H1 (cell line): ENCODE data around the gene LURAP1L. TPM values are rescaled to one million over a fixed set of nuclear protein-coding genes. Genes with fewer than 3 reads are reported as not detected.

ENCODE experiments used
- CTCF ChIA-PET: fragments of 300-600 bp; sonication (Branson Sonifier 250); formaldehyde crosslinking; loops from one replicate; lab custom pipeline; 2021; ENCODE audit not compliant: partially characterized antibody; lab: Charles Lee
- POLR2A ChIA-PET: fragments of 300-600 bp; sonication (Branson Sonifier 250); formaldehyde crosslinking; loops from one replicate; lab custom pipeline; 2021; ENCODE audit warnings: inconsistent platforms; ENCODE audit not compliant: partially characterized antibody; lab: Charles Lee
- DNase-seq, 2 experiments: peaks; one replicate each; pipeline versions ENCODE4 v3.0.0 to v3.0.0-alpha.2; 2010 to 2022; ENCODE audit warnings: low spot score in 2 of 2, low read depth in 1 of 2, mixed read lengths in 1 of 2
- FAIRE-seq: peaks from 2 replicates; lab custom pipeline; 2011; peaks lifted over from hg19 to GRCh38; lab: Jason Lieb, UNC
- H2AFZ ChIP-seq: 2 replicates; pipeline ENCODE4 v1.8.1; 2012; ENCODE audit warnings: low read length, inconsistent platforms
- H2AK5ac ChIP-seq: 2 replicates; pipeline ENCODE4 v1.6.1; 2013; ENCODE audit warnings: low read depth, low read length
- H2BK120ac ChIP-seq: replicated peaks from 2 replicates; pipeline ENCODE3; 2013; ENCODE audit warnings: low read depth, low read length, inconsistent platforms
- H2BK12ac ChIP-seq: 2 replicates; pipeline ENCODE4 v1.6.1; 2013; ENCODE audit warnings: low read depth, low read length
- H2BK15ac ChIP-seq: 2 replicates; pipeline ENCODE4 v1.6.1; 2013; ENCODE audit warnings: low read length
- H2BK20ac ChIP-seq: 2 replicates; pipeline ENCODE4 v1.6.1; 2013; ENCODE audit warnings: low read length
- H2BK5ac ChIP-seq: 2 replicates; pipeline ENCODE4 v1.6.1; 2013; ENCODE audit warnings: low read depth, low read length
- H3K14ac ChIP-seq: 2 replicates; pipeline ENCODE4 v1.6.1; 2013; ENCODE audit warnings: inconsistent platforms; ENCODE audit not compliant: insufficient read length
- H3K18ac ChIP-seq: 2 replicates; pipeline ENCODE4 v1.6.1; 2013; ENCODE audit warnings: low read length; ENCODE audit errors: extremely low read depth
- H3K23ac ChIP-seq: 2 replicates; pipeline ENCODE4 v1.6.1; 2013; ENCODE audit warnings: inconsistent platforms; ENCODE audit not compliant: insufficient read length
- H3K23me2 ChIP-seq: 2 replicates; pipeline ENCODE4 v1.6.1; 2013; ENCODE audit warnings: low read depth, low read length
- H3K27ac ChIP-seq: 2 replicates; pipeline ENCODE4 v1.6.1; 2011; ENCODE audit warnings: low read depth, low read length, inconsistent platforms
- H3K27me3 ChIP-seq, 4 experiments: replicated peaks in 1 of 4; 1 replicate in 1 of 4; 2 replicates in 3 of 4; pipeline versions ENCODE4 v1.6.1 to v1.8.1; 2011 to 2013; ENCODE audit warnings: low read length in 3 of 4, mild to moderate bottlenecking in 3 of 4, inconsistent platforms in 2 of 4, mixed read lengths in 2 of 4, moderate library complexity in 1 of 4; ENCODE audit not compliant: control insufficient read depth in 3 of 4, insufficient read depth in 3 of 4; ENCODE audit errors: extremely low read depth in 1 of 4
- H3K36me3 ChIP-seq, 4 experiments: 2 replicates each; pipeline versions ENCODE4 v1.6.1 to v1.8.1; 2011 to 2013; ENCODE audit warnings: mild to moderate bottlenecking in 4 of 4, low read length in 3 of 4, moderate library complexity in 2 of 4, control low read depth in 1 of 4, inconsistent platforms in 1 of 4; ENCODE audit not compliant: insufficient read depth in 4 of 4, control insufficient read depth in 2 of 4
- H3K4ac ChIP-seq: replicated peaks from 2 replicates; pipeline ENCODE3; 2013; ENCODE audit warnings: low read length, low read depth, mixed read lengths, inconsistent platforms; ENCODE audit not compliant: insufficient read length
- H3K4me1 ChIP-seq, 4 experiments: replicated peaks in 1 of 4; 1 replicate in 1 of 4; 2 replicates in 3 of 4; pipeline versions ENCODE4 v1.6.1 to v1.8.1; 2011 to 2013; ENCODE audit warnings: low read length in 3 of 4, inconsistent platforms in 2 of 4, mixed read lengths in 1 of 4; ENCODE audit not compliant: insufficient read depth in 4 of 4, control insufficient read depth in 3 of 4
- H3K4me2 ChIP-seq, 2 experiments: 2 replicates each; pipeline versions ENCODE4 v1.6.1 to v1.8.1; 2011 to 2013; ENCODE audit warnings: low read depth in 2 of 2, low read length in 2 of 2, control low read depth in 1 of 2, inconsistent platforms in 1 of 2, mild to moderate bottlenecking in 1 of 2; ENCODE audit not compliant: insufficient read depth in 1 of 2
- H3K4me3 ChIP-seq, 4 experiments: fragments of 200-600, 300-600 bp in 1 of 4; sonication (generic), shearing (Covaris generic), sonication (Bioruptor Twin) in 1 of 4; 2 replicates each; pipeline versions ENCODE4 v1.5.1 to v1.8.1; 2011 to 2016; ENCODE audit warnings: low read length in 4 of 4, low read depth in 3 of 4, control low read depth in 2 of 4, inconsistent platforms in 2 of 4, mild to moderate bottlenecking in 2 of 4, mixed read lengths in 1 of 4, moderate library complexity in 1 of 4; ENCODE audit not compliant: insufficient read depth in 2 of 4; ENCODE audit errors: extremely low read depth in 1 of 4
- H3K56ac ChIP-seq: replicated peaks from 2 replicates; pipeline ENCODE3; 2013; ENCODE audit warnings: low read depth, mild to moderate bottlenecking, mixed read lengths, low read length, inconsistent platforms; ENCODE audit not compliant: insufficient read length
- H3K79me1 ChIP-seq: 2 replicates; pipeline ENCODE4 v1.6.1; 2013; ENCODE audit warnings: low read depth, low read length, control low read depth
- H3K79me2 ChIP-seq, 2 experiments: 2 replicates each; pipeline versions ENCODE4 v1.6.1 to v1.8.1; 2012 to 2013; ENCODE audit warnings: low read length in 2 of 2, mild to moderate bottlenecking in 2 of 2, inconsistent platforms in 1 of 2; ENCODE audit not compliant: insufficient read depth in 2 of 2, control insufficient read depth in 1 of 2
- H3K9ac ChIP-seq, 4 experiments: replicated peaks in 1 of 4; 1 replicate in 1 of 4; 2 replicates in 3 of 4; pipeline versions ENCODE4 v1.6.1 to v1.8.1; 2011 to 2013; ENCODE audit warnings: low read depth in 3 of 4, low read length in 3 of 4, control low read depth in 2 of 4, mild to moderate bottlenecking in 2 of 4, moderate library complexity in 2 of 4, inconsistent platforms in 1 of 4; ENCODE audit errors: extremely low read depth in 1 of 4
- H3K9me3 ChIP-seq, 2 experiments: 2 replicates each; pipeline versions ENCODE4 v1.6.1 to v1.8.1; 2012 to 2013; ENCODE audit warnings: mild to moderate bottlenecking in 2 of 2, moderate library complexity in 2 of 2, control low read depth in 1 of 2, inconsistent platforms in 1 of 2, low read depth in 1 of 2, low read length in 1 of 2, mixed read lengths in 1 of 2; ENCODE audit not compliant: insufficient read depth in 2 of 2
- H4K20me1 ChIP-seq, 2 experiments: replicated peaks in 1 of 2; 2 replicates each; pipeline versions ENCODE3 to v1.8.1; 2011 to 2013; ENCODE audit warnings: inconsistent platforms in 2 of 2, low read length in 2 of 2, mild to moderate bottlenecking in 1 of 2; ENCODE audit not compliant: insufficient read depth in 2 of 2, control insufficient read depth in 1 of 2
- H4K5ac ChIP-seq: 2 replicates; pipeline ENCODE4 v1.6.1; 2013; ENCODE audit warnings: low read length, low read depth, mixed read lengths, inconsistent platforms; ENCODE audit not compliant: insufficient read length
- H4K8ac ChIP-seq: 2 replicates; pipeline ENCODE4 v1.8.0; 2013; ENCODE audit warnings: mild to moderate bottlenecking, moderate library complexity, low read length, inconsistent platforms; ENCODE audit not compliant: insufficient read depth; ENCODE audit errors: extremely low read depth
- H4K91ac ChIP-seq: replicated peaks from 2 replicates; pipeline ENCODE3; 2013; ENCODE audit warnings: low read length, mixed read lengths, inconsistent platforms; ENCODE audit not compliant: insufficient read length
- ATF2 ChIP-seq: IDR thresholded peaks from 2 replicates; pipeline ENCODE4 v1.6.1; 2012; ENCODE audit warnings: low read length, inconsistent platforms
- ATF3 ChIP-seq: IDR thresholded peaks from 2 replicates; pipeline ENCODE4 v1.6.1; 2011; ENCODE audit warnings: low read depth, mild to moderate bottlenecking, low read length; ENCODE audit not compliant: insufficient read depth
- BRCA1 ChIP-seq: IDR thresholded peaks from 2 replicates; pipeline ENCODE4 v1.6.1; 2012; ENCODE audit warnings: low read depth, low read length, improper control_type of control experiment
- CBX5 ChIP-seq: fragments of 300-800, 300-1000 bp; sonication (generic); IDR thresholded peaks from 2 replicates; pipeline ENCODE4 v1.7.1; 2016; ENCODE audit warnings: antibody characterized with exemption, low read length, low read depth
- CEBPB ChIP-seq: IDR thresholded peaks from 2 replicates; pipeline ENCODE4 v1.6.1; 2012; ENCODE audit warnings: low read depth, low read length
- CREB1 ChIP-seq: IDR thresholded peaks from 2 replicates; pipeline ENCODE4 v1.6.1; 2012; ENCODE audit warnings: inconsistent platforms
- EGR1 ChIP-seq: IDR thresholded peaks from 2 replicates; pipeline ENCODE4 v1.6.1; 2011; ENCODE audit warnings: low read depth, low read length, borderline replicate concordance
- EP300 ChIP-seq, 2 experiments: IDR thresholded peaks; 1 replicate in 1 of 2; 2 replicates in 1 of 2; pipeline ENCODE4 v1.6.1; 2011 to 2012; ENCODE audit warnings: low read depth in 2 of 2, low read length in 2 of 2, mild to moderate bottlenecking in 2 of 2, borderline replicate concordance in 1 of 2, inconsistent platforms in 1 of 2, moderate library complexity in 1 of 2
- JUN ChIP-seq: IDR thresholded peaks from 2 replicates; pipeline ENCODE4 v1.6.1; 2011; ENCODE audit warnings: low read depth, mild to moderate bottlenecking, improper control_type of control experiment, low read length
- POLR2AphosphoS5 ChIP-seq: IDR thresholded peaks from 2 replicates; pipeline ENCODE4 v1.6.1; 2011; ENCODE audit warnings: low read depth, low read length
- YY1 ChIP-seq: IDR thresholded peaks from 2 replicates; pipeline ENCODE4 v1.6.1; 2011; ENCODE audit warnings: low read depth, mild to moderate bottlenecking, low read length
- WGBS, 2 experiments: shearing (Covaris generic) in 1 of 2; methylation state at CpG; one replicate each; pipeline versions ENCODE4 v1.1.6 to v1.1.7; 2013 to 2015; ENCODE audit warnings: low lambda C conversion rate in 2 of 2, mixed read lengths in 2 of 2, inconsistent platforms in 1 of 2, low coverage in 1 of 2, missing lambda C conversion rate in 1 of 2; ENCODE audit not compliant: insufficient replicate concordance in 2 of 2, insufficient coverage in 1 of 2, insufficient read length in 1 of 2; ENCODE audit errors: extremely low coverage in 1 of 2, missing lambda C conversion rate in 1 of 2; 5-methylcytosine and 5-hydroxymethylcytosine counted together
- polyA plus RNA-seq, 7 experiments: library from polyadenylated mRNA; depleted of rRNA in 3 of 7; stranded (reverse) in 5 of 7; unstranded in 2 of 7; fragments of >200 nt in 5 of 7; fragments of 200-250 nt in 2 of 7; gene quantifications; 1 replicate in 5 of 7; 2 replicates in 1 of 7; 4 replicates in 1 of 7; pipeline versions ENCODE4 v1.2.1 to v1.2.3, GENCODE V29; 2011 to 2013; ENCODE audit warnings: missing spikeins in 2 of 7, mixed read lengths in 2 of 7
- total RNA-seq: library from RNA; stranded (reverse); fragmentation: NEBNext Ultra II Directional; extraction: Animal tissue kit (Norgen Biotek cat#: 25700); gene quantifications from 2 replicates; pipeline ENCODE4 v1.2.1, GENCODE V29; 2021

LURAP1L gene
- total and polyA plus RNA-seq, 2 of the 8 experiments (the other 6 are each of a cell fraction or from before 2014, with no cell fraction given) = 0.63 to 1.2 TPM

- H3K9me3 ChIP-seq = no peaks in the 10 kb centered on the region
- H3K4me2 ChIP-seq = no peak overlapping the region
- H2BK5ac ChIP-seq = no peak overlapping the region
- no peak overlapping the region for H3K23ac ChIP-seq
- CTCF ChIA-PET = interaction anchor here (1.1 kb wide), 1 partner anchor 54 kb away, joined by 3 read pairs; no protein-coding TSS in a partner anchor
- H2AFZ ChIP-seq = no peak overlapping the region
- no peak overlapping the region for H2BK120ac ChIP-seq
- H4K91ac ChIP-seq = no peak overlapping the region
- POLR2A ChIA-PET = no interaction called here
- no peak overlapping the region for H2AK5ac ChIP-seq
- no peak overlapping the region for H3K4ac ChIP-seq
- no peak overlapping the region for H3K4me3 ChIP-seq
- H3K18ac ChIP-seq = no peak overlapping the region
- no peak overlapping the region for H3K56ac ChIP-seq
- no peak overlapping the region for H3K9ac ChIP-seq
- H3K79me2 ChIP-seq = no peaks in the 10 kb centered on the region
- no peak overlapping the region for H3K27ac ChIP-seq
- peaks cover 0 to 2% (median 0%) of the 10 kb centered on the region in 4 experiments; a peak in 1 of 7 replicates for H3K4me1 ChIP-seq
- no peak overlapping the region for H2BK20ac ChIP-seq
- no peak for DNase-seq
- no peaks in the 10 kb centered on the region for H3K27me3 ChIP-seq
- H4K8ac ChIP-seq = no peak overlapping the region
- no peak overlapping the region for H2BK12ac ChIP-seq
- H3K36me3 ChIP-seq = no peaks in the 10 kb centered on the region
- no peak for FAIRE-seq
- H3K14ac ChIP-seq = no peak overlapping the region
- H2BK15ac ChIP-seq = no peak overlapping the region
- no peak overlapping the region for H4K5ac ChIP-seq
- no peaks in the 10 kb centered on the region for H3K23me2 ChIP-seq
- H4K20me1 ChIP-seq = no peaks in the 10 kb centered on the region
- no peaks in the 10 kb centered on the region for H3K79me1 ChIP-seq
- WGBS, 2 experiments = 92% methylated on average over 6 of the region's 6 CpGs; no CpG with 5 or more reads in 1 of the 2 experiments
- TF ChIP-seq CEBPB (no peak), EP300 (IDR thresholded peaks at IDR 0.05; ENCODE audit: borderline replicate concordance in 1 of 2, low read depth in 2 of 2, low read length in 2 of 2) (no peak), ATF2 (no peak), CBX5 (no peak), YY1 (no peak), POLR2AphosphoS5 (no peak), BRCA1 (no peak), ATF3 (no peak), EGR1 (no peak), JUN (no peak), CREB1 (no peak)
Measured at GRCh38 chr9:12851341-12852090, 76.7 kb downstream of the LURAP1L start.
